ENCODE results near the gene ADGRL2. TPM values are rescaled to one million over a fixed set of nuclear protein-coding genes. Genes with fewer than 3 reads are reported as not detected.

ADGRL2 gene
- total and polyA plus RNA-seq, 9 of the 15 experiments (the other 6 are each of a cell fraction or from before 2014, with no cell fraction given), result 0.03 to 0.15 (median 0.13) TPM; not detected in 6

DNA sequence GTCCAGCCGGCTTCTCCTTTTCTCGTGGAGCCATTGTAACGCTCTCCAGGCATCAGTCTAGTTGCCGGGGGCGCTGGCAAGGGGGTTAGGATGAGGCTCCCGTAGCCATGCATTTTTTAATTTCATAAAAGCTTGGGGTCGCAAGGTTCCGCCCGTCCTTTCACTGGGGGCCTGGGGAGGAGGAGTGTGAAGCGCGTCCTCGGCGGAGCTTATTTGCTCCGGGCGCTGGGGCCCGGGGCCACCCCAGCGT lies 1.6 kb downstream of the ADGRL2 start:
- no TSS peak for BruUV-seq (replicated peaks)
- no peaks in the 10 kb centered on the region for H3K27me3 ChIP-seq (ENCODE audit: control insufficient read depth in 2 of 2, insufficient read depth in 2 of 2, low read length in 2 of 2)
- DNase-seq (ENCODE audit: extremely low read depth in 1 of 4, low spot score in 3 of 4), result no peak
- CTCF ChIA-PET (ENCODE audit: low intra/inter-chr PET ratio), result no interaction called here
- no peaks in the 10 kb centered on the region for H3K9me1 ChIP-seq (ENCODE audit: control insufficient read depth, insufficient read depth, low read length)
- ATAC-seq, result no peak
- no peak overlapping the region for H3K27ac ChIP-seq (ENCODE audit: extremely low read depth, low read depth, low read length)
- H3K9ac ChIP-seq (ENCODE audit: insufficient read depth in 1 of 2, low read depth in 2 of 2, low read length in 2 of 2), result no peak overlapping the region
- intact Hi-C loops (cut with micrococcal nuclease) (no loop called here), in situ Hi-C loops (cut with MboI) (no loop called here)
- H3K9me3 ChIP-seq (replicated peaks; ENCODE audit: control insufficient read depth, insufficient read depth, low read depth, low read length), result no peaks in the 10 kb centered on the region
- POLR2A ChIA-PET, result no interaction called here
- H3K79me2 ChIP-seq (ENCODE audit: control insufficient read depth, insufficient read depth, low read length), result no peaks in the 10 kb centered on the region
- TF ChIP-seq RUNX1 (IDR thresholded peaks at IDR 0.05; ENCODE audit: low read depth), result no peak
- no peak for TF ChIP-seq PHF20 (IDR thresholded peaks at IDR 0.05; ENCODE audit: partially characterized antibody)
- TF ChIP-seq, protein P1, sequence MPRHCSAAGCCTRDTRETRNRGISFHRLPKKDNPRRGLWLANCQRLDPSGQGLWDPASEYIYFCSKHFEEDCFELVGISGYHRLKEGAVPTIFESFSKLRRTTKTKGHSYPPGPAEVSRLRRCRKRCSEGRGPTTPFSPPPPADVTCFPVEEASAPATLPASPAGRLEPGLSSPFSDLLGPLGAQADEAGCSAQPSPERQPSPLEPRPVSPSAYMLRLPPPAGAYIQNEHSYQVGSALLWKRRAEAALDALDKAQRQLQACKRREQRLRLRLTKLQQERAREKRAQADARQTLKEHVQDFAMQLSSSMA (CRISPR knock-in tag; IDR thresholded peaks at IDR 0.05), result no peak
- TF ChIP-seq TGIF2 (CRISPR knock-in tag; IDR thresholded peaks at IDR 0.05), result no peak
- TF ChIP-seq ZBED1 (IDR thresholded peaks at IDR 0.05), result no peak
- TF ChIP-seq ZNF584 (CRISPR knock-in tag; IDR thresholded peaks at IDR 0.05; ENCODE audit: low read depth), result no peak
- TF ChIP-seq PTRF (tag; IDR thresholded peaks at IDR 0.05), result no peak
- no peak for TF ChIP-seq ZNF699 (CRISPR knock-in tag; IDR thresholded peaks at IDR 0.05; ENCODE audit: insufficient replicate concordance)
- TF ChIP-seq ZNF224 (CRISPR knock-in tag; IDR thresholded peaks at IDR 0.05), result no peak
- TF ChIP-seq HNRNPH1 (optimal IDR thresholded peaks at IDR 0.05; ENCODE audit: low read depth, low read length), result no peak
- TF ChIP-seq SAP30 (IDR thresholded peaks at IDR 0.05; ENCODE audit: borderline replicate concordance, insufficient read depth, low read depth, low read length, poor library complexity, severe bottlenecking), result no peak
- no peak for TF ChIP-seq NBN (IDR thresholded peaks at IDR 0.05; ENCODE audit: low read depth)
- TF ChIP-seq HNRNPK (IDR thresholded peaks at IDR 0.05; ENCODE audit: low read depth, low read length, poor library complexity, severe bottlenecking), result no peak
- no peak for TF ChIP-seq NCOA2 (IDR thresholded peaks at IDR 0.05; ENCODE audit: partially characterized antibody in 2 of 2)
- no peak for TF ChIP-seq PHTF2 (CRISPR knock-in tag; IDR thresholded peaks at IDR 0.05)
- TF ChIP-seq, protein P2, sequence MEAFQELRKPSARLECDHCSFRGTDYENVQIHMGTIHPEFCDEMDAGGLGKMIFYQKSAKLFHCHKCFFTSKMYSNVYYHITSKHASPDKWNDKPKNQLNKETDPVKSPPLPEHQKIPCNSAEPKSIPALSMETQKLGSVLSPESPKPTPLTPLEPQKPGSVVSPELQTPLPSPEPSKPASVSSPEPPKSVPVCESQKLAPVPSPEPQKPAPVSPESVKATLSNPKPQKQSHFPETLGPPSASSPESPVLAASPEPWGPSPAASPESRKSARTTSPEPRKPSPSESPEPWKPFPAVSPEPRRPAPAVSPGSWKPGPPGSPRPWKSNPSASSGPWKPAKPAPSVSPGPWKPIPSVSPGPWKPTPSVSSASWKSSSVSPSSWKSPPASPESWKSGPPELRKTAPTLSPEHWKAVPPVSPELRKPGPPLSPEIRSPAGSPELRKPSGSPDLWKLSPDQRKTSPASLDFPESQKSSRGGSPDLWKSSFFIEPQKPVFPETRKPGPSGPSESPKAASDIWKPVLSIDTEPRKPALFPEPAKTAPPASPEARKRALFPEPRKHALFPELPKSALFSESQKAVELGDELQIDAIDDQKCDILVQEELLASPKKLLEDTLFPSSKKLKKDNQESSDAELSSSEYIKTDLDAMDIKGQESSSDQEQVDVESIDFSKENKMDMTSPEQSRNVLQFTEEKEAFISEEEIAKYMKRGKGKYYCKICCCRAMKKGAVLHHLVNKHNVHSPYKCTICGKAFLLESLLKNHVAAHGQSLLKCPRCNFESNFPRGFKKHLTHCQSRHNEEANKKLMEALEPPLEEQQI (IDR thresholded peaks at IDR 0.05), result no peak
- TF ChIP-seq DPF2 (IDR thresholded peaks at IDR 0.05), result no peak
- TF ChIP-seq, protein P3, sequence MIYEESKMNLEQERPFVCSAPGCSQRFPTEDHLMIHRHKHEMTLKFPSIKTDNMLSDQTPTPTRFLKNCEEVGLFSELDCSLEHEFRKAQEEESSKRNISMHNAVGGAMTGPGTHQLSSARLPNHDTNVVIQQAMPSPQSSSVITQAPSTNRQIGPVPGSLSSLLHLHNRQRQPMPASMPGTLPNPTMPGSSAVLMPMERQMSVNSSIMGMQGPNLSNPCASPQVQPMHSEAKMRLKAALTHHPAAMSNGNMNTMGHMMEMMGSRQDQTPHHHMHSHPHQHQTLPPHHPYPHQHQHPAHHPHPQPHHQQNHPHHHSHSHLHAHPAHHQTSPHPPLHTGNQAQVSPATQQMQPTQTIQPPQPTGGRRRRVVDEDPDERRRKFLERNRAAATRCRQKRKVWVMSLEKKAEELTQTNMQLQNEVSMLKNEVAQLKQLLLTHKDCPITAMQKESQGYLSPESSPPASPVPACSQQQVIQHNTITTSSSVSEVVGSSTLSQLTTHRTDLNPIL (CRISPR knock-in tag; IDR thresholded peaks at IDR 0.05), result no peak
- TF ChIP-seq PHF8 (IDR thresholded peaks at IDR 0.05; ENCODE audit: borderline replicate concordance, low read length), result no peak
- no peak for TF ChIP-seq ARHGAP35 (IDR thresholded peaks at IDR 0.05; ENCODE audit: partially characterized antibody)
- no peaks in the 10 kb centered on the region for H3K36me3 ChIP-seq (ENCODE audit: control insufficient read depth, insufficient read depth, low read length)
- no peak for FAIRE-seq
- H2AFZ ChIP-seq (ENCODE audit: low read depth, low read length), result no peak overlapping the region
- no peak overlapping the region for H3K4me3 ChIP-seq
- no peaks in the 10 kb centered on the region for H3K4me1 ChIP-seq (replicated peaks in 1 of 2; ENCODE audit: control insufficient read depth in 2 of 2, insufficient read depth in 2 of 2, low read length in 2 of 2)
- H4K20me1 ChIP-seq (replicated peaks; ENCODE audit: control insufficient read depth, insufficient read depth, low read length), result no peaks in the 10 kb centered on the region
- H3K4me2 ChIP-seq (ENCODE audit: insufficient read depth, low read length), result no peak overlapping the region
- 5% methylated on average over 17 of the region's 17 CpGs for WGBS (ENCODE audit: insufficient coverage, low coverage, missing lambda C conversion rate)
